ENCODE results near the gene MINDY4B.

Gene MINDY4B

GRCh38 chr3:150905339-150905738, at the start of gene MINDY4B:
Gene MINDY4B (minus strand): TSS chr3:150905439. CDS start chr3:150905439, 0 bp downstream.
- no peak for DNase-seq (ENCODE audit: extremely low read depth in 1 of 2, low read depth in 1 of 2)

GRCh38 chr3:150951923-150952322, 46.7 kb upstream of the MINDY4B start:
- no peak for DNase-seq (ENCODE audit: extremely low read depth in 1 of 2, low read depth in 1 of 2)

- DNase-seq (ENCODE audit: extremely low read depth in 1 of 2, low read depth in 1 of 2), result no peak
Observed at GRCh38 chr3:150945226-150946032, 40.2 kb upstream of the MINDY4B start.

- DNase-seq (ENCODE audit: extremely low read depth in 1 of 2, low read depth in 1 of 2), result no peak
Observed at GRCh38 chr3:150942221-150942620, 37.0 kb upstream of the MINDY4B start.

- DNase-seq (ENCODE audit: extremely low read depth in 1 of 2, low read depth in 1 of 2), result no peak
Observed at GRCh38 chr3:150936693-150937092, 31.5 kb upstream of the MINDY4B start.

GRCh38 chr3:150933473-150933995, 28.3 kb upstream of the MINDY4B start:
- DNase-seq (ENCODE audit: extremely low read depth in 1 of 2, low read depth in 1 of 2), result no peak

GRCh38 chr3:150931745-150932144, 26.5 kb upstream of the MINDY4B start:
- no peak for DNase-seq (ENCODE audit: extremely low read depth in 1 of 2, low read depth in 1 of 2)

GRCh38 chr3:150930839-150931238, 25.6 kb upstream of the MINDY4B start:
- no peak for DNase-seq (ENCODE audit: extremely low read depth in 1 of 2, low read depth in 1 of 2)

- DNase-seq (ENCODE audit: extremely low read depth in 1 of 2, low read depth in 1 of 2), result no peak
Observed at GRCh38 chr3:150928234-150928633, 23.0 kb upstream of the MINDY4B start.

- no peak for DNase-seq (ENCODE audit: extremely low read depth in 1 of 2, low read depth in 1 of 2)
Observed at GRCh38 chr3:150926328-150926727, 21.1 kb upstream of the MINDY4B start.

GRCh38 chr3:150925751-150926201, 20.5 kb upstream of the MINDY4B start:
- DNase-seq (ENCODE audit: extremely low read depth in 1 of 2, low read depth in 1 of 2), result peak in 1 of 2 donors; percentile 22

GRCh38 chr3:150922611-150923010, 17.4 kb upstream of the MINDY4B start:
- DNase-seq (ENCODE audit: extremely low read depth in 1 of 2, low read depth in 1 of 2), result no peak

- DNase-seq (ENCODE audit: extremely low read depth in 1 of 2, low read depth in 1 of 2), result no peak
Observed at GRCh38 chr3:150921209-150921608, 16.0 kb upstream of the MINDY4B start.

- no peak for DNase-seq (ENCODE audit: extremely low read depth in 1 of 2, low read depth in 1 of 2)
Observed at GRCh38 chr3:150920236-150920635, 15.0 kb upstream of the MINDY4B start.

GRCh38 chr3:150917951-150918350, 12.7 kb upstream of the MINDY4B start:
- DNase-seq (ENCODE audit: extremely low read depth in 1 of 2, low read depth in 1 of 2), result no peak

- no peak for DNase-seq (ENCODE audit: extremely low read depth in 1 of 2, low read depth in 1 of 2)
Observed at GRCh38 chr3:150913133-150913922, 8.1 kb upstream of the MINDY4B start.

- no peak for DNase-seq (ENCODE audit: extremely low read depth in 1 of 2, low read depth in 1 of 2)
Observed at GRCh38 chr3:150912501-150912900, 7.3 kb upstream of the MINDY4B start.

GRCh38 chr3:150911771-150912170, 6.5 kb upstream of the MINDY4B start:
- DNase-seq (ENCODE audit: extremely low read depth in 1 of 2, low read depth in 1 of 2), result no peak

GRCh38 chr3:150906461-150906860, 1.2 kb upstream of the MINDY4B start:
- DNase-seq (ENCODE audit: extremely low read depth in 1 of 2, low read depth in 1 of 2), result no peak

- DNase-seq (ENCODE audit: extremely low read depth in 1 of 2, low read depth in 1 of 2), result no peak
Observed at GRCh38 chr3:150905746-150906145, 507 bp upstream of the MINDY4B start.

- DNase-seq (ENCODE audit: extremely low read depth in 1 of 2, low read depth in 1 of 2), result no peak
Observed at GRCh38 chr3:150902988-150903387, 2.3 kb downstream of the MINDY4B start.

GRCh38 chr3:150901793-150902192, 3.4 kb downstream of the MINDY4B start:
- no peak for DNase-seq (ENCODE audit: extremely low read depth in 1 of 2, low read depth in 1 of 2)

Measured in activated CD8-positive, alpha-beta memory T cell treated with anti-CD3 and anti-CD28 coated beads for 1 hour (primary cell).